H9 (cell line): Measurements from ENCODE around the gene MORN5. TPM values are rescaled to one million over a fixed set of nuclear protein-coding genes. Genes with fewer than 3 reads are reported as not detected.

Experiments
- DNase-seq: peaks from one replicate; pipeline ENCODE4 v3.0.0-alpha.2; 2017
- H2AFZ ChIP-seq: one replicate; pipeline ENCODE4 v1.6.1; 2013; ENCODE audit warnings: mild to moderate bottlenecking, low read length, control low read depth, moderate library complexity
- H2AK5ac ChIP-seq: 2 replicates; pipeline ENCODE4 v1.6.1; 2013; ENCODE audit warnings: low read length, control low read depth, mixed read lengths; ENCODE audit not compliant: insufficient read length
- H2BK120ac ChIP-seq: one replicate; pipeline ENCODE4 v1.6.1; 2013; ENCODE audit warnings: low read depth, mild to moderate bottlenecking, low read length, control low read depth, inconsistent platforms; ENCODE audit not compliant: poor library complexity, severe bottlenecking
- H2BK12ac ChIP-seq: 2 replicates; pipeline ENCODE4 v1.6.1; 2013; ENCODE audit warnings: low read length, control low read depth, mixed read lengths, low read depth; ENCODE audit not compliant: insufficient read length
- H2BK15ac ChIP-seq: 2 replicates; pipeline ENCODE4 v1.6.1; 2013; ENCODE audit warnings: low read depth, low read length, control low read depth
- H2BK20ac ChIP-seq: one replicate; pipeline ENCODE4 v1.6.1; 2013; ENCODE audit warnings: low read depth, mild to moderate bottlenecking, low read length, control low read depth, inconsistent platforms; ENCODE audit not compliant: poor library complexity, severe bottlenecking
- H2BK5ac ChIP-seq: 2 replicates; pipeline ENCODE4 v1.6.1; 2013; ENCODE audit warnings: low read length, control low read depth, mixed read lengths; ENCODE audit not compliant: insufficient read length
- H3K14ac ChIP-seq: 2 replicates; pipeline ENCODE4 v1.6.1; 2013; ENCODE audit warnings: low read length, control low read depth; ENCODE audit not compliant: insufficient read depth
- H3K18ac ChIP-seq: 2 replicates; pipeline ENCODE4 v1.6.1; 2013; ENCODE audit warnings: low read depth, mild to moderate bottlenecking, mixed read lengths, low read length, control low read depth; ENCODE audit not compliant: insufficient read length
- H3K23ac ChIP-seq: 2 replicates; pipeline ENCODE4 v1.6.1; 2013; ENCODE audit warnings: low read length, control low read depth, mixed read lengths, low read depth; ENCODE audit not compliant: insufficient read length
- H3K23me2 ChIP-seq: 2 replicates; pipeline ENCODE4 v1.6.1; 2013; ENCODE audit warnings: low read depth, mild to moderate bottlenecking, mixed read lengths, low read length, control low read depth; ENCODE audit not compliant: insufficient read length, poor library complexity, severe bottlenecking
- H3K27ac ChIP-seq: 2 replicates; pipeline ENCODE4 v1.5.1; 2013; ENCODE audit warnings: low read length, control low read depth, mixed read lengths, low read depth; ENCODE audit not compliant: insufficient read length
- H3K27me3 ChIP-seq: 2 replicates; pipeline ENCODE4 v1.6.1; 2013; ENCODE audit warnings: low read length, control low read depth, inconsistent platforms; ENCODE audit not compliant: insufficient read depth
- H3K4ac ChIP-seq: 2 replicates; pipeline ENCODE4 v1.6.1; 2013; ENCODE audit warnings: low read depth, mild to moderate bottlenecking, control low read depth, inconsistent platforms, low read length, moderate library complexity
- H3K4me1 ChIP-seq: 2 replicates; pipeline ENCODE4 v1.6.1; 2013; ENCODE audit warnings: low read length, control low read depth, inconsistent platforms; ENCODE audit not compliant: insufficient read depth
- H3K4me2 ChIP-seq: 2 replicates; pipeline ENCODE4 v1.6.1; 2013; ENCODE audit warnings: low read length, control low read depth, mixed read lengths; ENCODE audit not compliant: insufficient read length, insufficient read depth
- H3K56ac ChIP-seq: 2 replicates; pipeline ENCODE4 v1.6.1; 2013; ENCODE audit warnings: low read depth, mild to moderate bottlenecking, mixed read lengths, low read length, control low read depth; ENCODE audit not compliant: insufficient read length
- H3K79me1 ChIP-seq: 2 replicates; pipeline ENCODE4 v1.6.1; 2013; ENCODE audit warnings: low read depth, mild to moderate bottlenecking, moderate library complexity, low read length, control low read depth, inconsistent platforms; ENCODE audit not compliant: insufficient read depth, poor library complexity, severe bottlenecking
- H3K79me2 ChIP-seq: 2 replicates; pipeline ENCODE4 v1.6.1; 2013; ENCODE audit warnings: low read length, control low read depth, inconsistent platforms; ENCODE audit not compliant: insufficient read depth
- H3K9ac ChIP-seq: 2 replicates; pipeline ENCODE4 v1.6.1; 2013; ENCODE audit warnings: low read length, control low read depth, mixed read lengths; ENCODE audit not compliant: insufficient read length; ENCODE audit errors: extremely low read depth
- H3K9me3 ChIP-seq: one replicate; pipeline ENCODE4 v1.6.1; 2013; ENCODE audit warnings: low read depth, low read length, inconsistent platforms; ENCODE audit not compliant: control insufficient read depth
- H3T11ph ChIP-seq: one replicate; pipeline ENCODE4 v1.6.1; 2013; ENCODE audit warnings: mild to moderate bottlenecking, low read length, control low read depth, inconsistent platforms
- H4K20me1 ChIP-seq: one replicate; pipeline ENCODE4 v1.6.1; 2013; ENCODE audit not compliant: control insufficient read depth, insufficient read length, insufficient read depth
- H4K5ac ChIP-seq: 2 replicates; pipeline ENCODE4 v1.6.1; 2013; ENCODE audit warnings: low read depth, mild to moderate bottlenecking, mixed read lengths, low read length, control low read depth; ENCODE audit not compliant: insufficient read length
- H4K8ac ChIP-seq: replicated peaks from 2 replicates; pipeline ENCODE4 v1.6.1; 2013; ENCODE audit warnings: low read length, control low read depth, mixed read lengths, low read depth; ENCODE audit not compliant: insufficient read length
- H4K91ac ChIP-seq: 2 replicates; pipeline ENCODE4 v1.6.1; 2013; ENCODE audit warnings: low read depth, mild to moderate bottlenecking, moderate library complexity, mixed read lengths, low read length, control low read depth; ENCODE audit not compliant: insufficient read length
- H3K27ac Mint-ChIP-seq, 3 experiments: 2 replicates in 2 of 3; 3 replicates in 1 of 3; pipeline ENCODE4 v1.8.0; 2020 to 2021; ENCODE audit warnings: mixed read lengths in 3 of 3, mild to moderate bottlenecking in 1 of 3, moderate library complexity in 1 of 3
- H3K27me3 Mint-ChIP-seq: 2 replicates; pipeline ENCODE4 v1.8.0; 2021; ENCODE audit warnings: low read depth, mild to moderate bottlenecking, moderate library complexity, mixed read lengths
- H3K36me3 Mint-ChIP-seq, 3 experiments: 2 replicates in 2 of 3; 3 replicates in 1 of 3; pipeline ENCODE4 v1.8.0; 2020 to 2021; ENCODE audit warnings: low read depth in 3 of 3, mixed read lengths in 3 of 3; ENCODE audit not compliant: insufficient read depth in 1 of 3
- H3K4me1 Mint-ChIP-seq, 2 experiments: 2 replicates each; pipeline ENCODE4 v1.8.0; 2020; ENCODE audit warnings: mixed read lengths in 2 of 2
- H3K4me3 Mint-ChIP-seq, 2 experiments: 2 replicates in 1 of 2; 3 replicates in 1 of 2; pipeline ENCODE4 v1.8.0; 2020 to 2021; ENCODE audit warnings: mild to moderate bottlenecking in 2 of 2, mixed read lengths in 2 of 2, moderate library complexity in 1 of 2
- H3K9me3 Mint-ChIP-seq, 2 experiments: 2 replicates in 1 of 2; 3 replicates in 1 of 2; pipeline ENCODE4 v1.8.0; 2020; ENCODE audit warnings: mild to moderate bottlenecking in 2 of 2, mixed read lengths in 2 of 2, moderate library complexity in 1 of 2
- WGBS: extraction: QIAGEN DNeasy Blood & Tissue Kit; methylation state at CpG from one replicate; pipeline ENCODE4 v1.1.7; 2013; ENCODE audit warnings: missing lambda C conversion rate, low lambda C conversion rate, mixed read lengths; ENCODE audit not compliant: insufficient read length; ENCODE audit errors: extremely low coverage; 5-methylcytosine and 5-hydroxymethylcytosine counted together
- total RNA-seq: library from RNA; stranded (reverse); gene quantifications from 2 replicates; pipeline ENCODE4 v1.2.1, GENCODE V29; 2021
- TF ChIP-seq, protein P1 (sequence below): fragments of 200-600 bp; sonication (generic); conservative IDR thresholded peaks from 3 replicates; pipeline ENCODE4 v1.8.0; 2021; ENCODE audit warnings: antibody characterized with exemption, mild to moderate bottlenecking

Gene MORN5
- total RNA-seq, 1 experiment from 2014 or later, result not detected

DNA sequence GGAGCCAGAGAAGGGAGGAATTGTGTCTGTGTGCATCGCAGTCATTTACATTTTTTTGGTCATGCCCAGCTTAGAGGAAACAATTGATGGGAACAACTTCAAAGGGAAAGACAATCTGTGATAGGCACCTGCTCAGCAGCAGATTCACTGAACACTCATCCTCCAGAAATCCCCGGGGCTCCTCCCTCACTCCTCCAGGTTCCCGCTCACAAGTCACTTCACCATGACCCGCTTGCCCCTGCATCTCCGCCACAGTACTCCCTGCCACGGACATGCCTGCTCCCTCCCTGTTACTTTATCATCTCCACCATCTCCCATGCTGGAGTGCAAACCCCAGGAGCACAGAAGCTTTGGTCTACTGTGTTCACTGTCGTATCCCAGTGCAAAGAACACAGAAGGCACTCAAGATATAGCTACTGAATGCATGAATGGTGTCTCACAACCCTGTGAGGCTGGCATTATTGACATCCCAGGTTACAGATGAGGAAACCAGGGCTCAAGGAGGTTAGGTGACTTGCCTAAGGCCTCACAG is 52.8 kb downstream of the MORN5 start:
- no peak overlapping the region for H2BK120ac ChIP-seq
- Mint-ChIP-seq H3K36me3 (peaks cover 0 to 3% (median 0%) of the 10 kb centered on the region in 3 experiments; a peak in 2 of 7 replicates), H3K27ac (no peak overlapping the region), H3K4me1 (peaks cover 8 to 16% of the 10 kb centered on the region in 2 experiments), H3K9me3 (no peaks in the 10 kb centered on the region; a peak in 2 of 5 replicates), H3K4me3 (peak overlapping the region; percentile 50 to 57; a peak in 2 of 5 replicates), H3K27me3 (peaks cover 77% of the 10 kb centered on the region)
- no peak overlapping the region for H3K14ac ChIP-seq
- H3T11ph ChIP-seq, result no peak overlapping the region
- no peak overlapping the region for H3K4ac ChIP-seq
- no peaks in the 10 kb centered on the region for H4K20me1 ChIP-seq
- no peak overlapping the region for H2AFZ ChIP-seq
- no peak overlapping the region for H4K5ac ChIP-seq
- no peak overlapping the region for H2BK20ac ChIP-seq
- H4K91ac ChIP-seq, result no peak overlapping the region
- H2BK15ac ChIP-seq, result no peak overlapping the region
- no peak overlapping the region for H3K4me2 ChIP-seq
- H2AK5ac ChIP-seq, result no peak overlapping the region
- no peak overlapping the region for H3K27ac ChIP-seq
- no peak overlapping the region for H2BK5ac ChIP-seq
- WGBS, result no CpG with 5 or more reads among the region's 7 CpGs
- TF ChIP-seq, protein P1, sequence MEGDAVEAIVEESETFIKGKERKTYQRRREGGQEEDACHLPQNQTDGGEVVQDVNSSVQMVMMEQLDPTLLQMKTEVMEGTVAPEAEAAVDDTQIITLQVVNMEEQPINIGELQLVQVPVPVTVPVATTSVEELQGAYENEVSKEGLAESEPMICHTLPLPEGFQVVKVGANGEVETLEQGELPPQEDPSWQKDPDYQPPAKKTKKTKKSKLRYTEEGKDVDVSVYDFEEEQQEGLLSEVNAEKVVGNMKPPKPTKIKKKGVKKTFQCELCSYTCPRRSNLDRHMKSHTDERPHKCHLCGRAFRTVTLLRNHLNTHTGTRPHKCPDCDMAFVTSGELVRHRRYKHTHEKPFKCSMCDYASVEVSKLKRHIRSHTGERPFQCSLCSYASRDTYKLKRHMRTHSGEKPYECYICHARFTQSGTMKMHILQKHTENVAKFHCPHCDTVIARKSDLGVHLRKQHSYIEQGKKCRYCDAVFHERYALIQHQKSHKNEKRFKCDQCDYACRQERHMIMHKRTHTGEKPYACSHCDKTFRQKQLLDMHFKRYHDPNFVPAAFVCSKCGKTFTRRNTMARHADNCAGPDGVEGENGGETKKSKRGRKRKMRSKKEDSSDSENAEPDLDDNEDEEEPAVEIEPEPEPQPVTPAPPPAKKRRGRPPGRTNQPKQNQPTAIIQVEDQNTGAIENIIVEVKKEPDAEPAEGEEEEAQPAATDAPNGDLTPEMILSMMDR, result no peak
- H3K79me1 ChIP-seq, result no peaks in the 10 kb centered on the region
- DNase-seq, result no peak
- no peaks in the 10 kb centered on the region for H3K9me3 ChIP-seq
- H3K27me3 ChIP-seq, result peaks cover 45% of the 10 kb centered on the region
- no peak overlapping the region for H4K8ac ChIP-seq
- no peaks in the 10 kb centered on the region for H3K79me2 ChIP-seq
- no peak overlapping the region for H3K18ac ChIP-seq
- H3K23ac ChIP-seq, result no peak overlapping the region
- peaks cover 4% of the 10 kb centered on the region for H3K23me2 ChIP-seq
- H3K4me1 ChIP-seq, result no peaks in the 10 kb centered on the region
- no peak overlapping the region for H3K56ac ChIP-seq
- no peak overlapping the region for H2BK12ac ChIP-seq
- H3K9ac ChIP-seq, result no peak overlapping the region
